DND-41 (cell line): ENCODE measurements around the gene SPATA19.

Source experiments
- EZH2 ChIP-seq: IDR thresholded peaks from 3 replicates; pipeline ENCODE4 v1.6.1; 2012; ENCODE audit warnings: borderline replicate concordance, low read depth, mild to moderate bottlenecking, moderate library complexity, low read length, inconsistent platforms; ENCODE audit not compliant: severe bottlenecking
- TF ChIP-seq, protein P1 (sequence below): IDR thresholded peaks from 2 replicates; pipeline ENCODE4 v1.5.1; 2012; ENCODE audit warnings: borderline replicate concordance, low read length, moderate library complexity, mild to moderate bottlenecking; ENCODE audit not compliant: poor library complexity, severe bottlenecking; ENCODE audit errors: extremely low read depth

DNA sequence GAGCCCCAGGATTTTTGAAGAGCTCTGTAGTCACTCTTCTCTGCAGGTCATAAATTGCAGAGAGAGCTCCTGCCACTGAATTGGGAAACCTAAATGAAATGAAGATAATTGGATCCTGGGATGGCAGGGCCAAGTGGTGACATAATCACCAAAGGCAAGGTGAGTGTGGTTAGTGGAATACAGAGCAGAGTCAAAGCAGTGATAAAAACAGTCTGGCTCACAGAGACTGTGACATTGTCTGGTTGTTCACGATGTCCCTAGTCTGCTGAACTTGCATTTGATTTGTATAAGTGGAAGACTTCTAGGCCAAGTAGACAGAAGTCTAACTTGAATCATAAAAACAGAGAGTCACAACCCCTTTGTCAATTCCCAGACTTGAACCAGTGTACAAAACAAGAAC lies 26.8 kb upstream of the SPATA19 start:
- TF ChIP-seq, protein P1, sequence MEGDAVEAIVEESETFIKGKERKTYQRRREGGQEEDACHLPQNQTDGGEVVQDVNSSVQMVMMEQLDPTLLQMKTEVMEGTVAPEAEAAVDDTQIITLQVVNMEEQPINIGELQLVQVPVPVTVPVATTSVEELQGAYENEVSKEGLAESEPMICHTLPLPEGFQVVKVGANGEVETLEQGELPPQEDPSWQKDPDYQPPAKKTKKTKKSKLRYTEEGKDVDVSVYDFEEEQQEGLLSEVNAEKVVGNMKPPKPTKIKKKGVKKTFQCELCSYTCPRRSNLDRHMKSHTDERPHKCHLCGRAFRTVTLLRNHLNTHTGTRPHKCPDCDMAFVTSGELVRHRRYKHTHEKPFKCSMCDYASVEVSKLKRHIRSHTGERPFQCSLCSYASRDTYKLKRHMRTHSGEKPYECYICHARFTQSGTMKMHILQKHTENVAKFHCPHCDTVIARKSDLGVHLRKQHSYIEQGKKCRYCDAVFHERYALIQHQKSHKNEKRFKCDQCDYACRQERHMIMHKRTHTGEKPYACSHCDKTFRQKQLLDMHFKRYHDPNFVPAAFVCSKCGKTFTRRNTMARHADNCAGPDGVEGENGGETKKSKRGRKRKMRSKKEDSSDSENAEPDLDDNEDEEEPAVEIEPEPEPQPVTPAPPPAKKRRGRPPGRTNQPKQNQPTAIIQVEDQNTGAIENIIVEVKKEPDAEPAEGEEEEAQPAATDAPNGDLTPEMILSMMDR: no peak
- no peak for TF ChIP-seq EZH2
